Thoracic aorta (tissue), 2 donors: ENCODE results near the gene RBM33. TPM values are rescaled to one million over a fixed set of nuclear protein-coding genes. Genes with fewer than 3 reads are reported as not detected.

Experiments used
- ATAC-seq: fragments of 150-250 bp; one replicate; pipeline ENCODE4 v1.8.0; 2017; ENCODE audit warnings: low read depth; ENCODE audit not compliant: insufficient number of reproducible peaks, low FRiP score
- DNase-seq: peaks from one replicate; pipeline ENCODE4 v3.0.0-alpha.2; 2020; ENCODE audit warnings: low spot score
- H3K27ac ChIP-seq, 2 donors: fragments of 200-600 bp; sonication (generic); 1 replicate in 1 of 2; 2 replicates in 1 of 2; pipeline ENCODE4 v1.5.1; 2016; ENCODE audit warnings: mild to moderate bottlenecking in 2 of 2, moderate library complexity in 2 of 2
- H3K27me3 ChIP-seq: fragments of 200-600 bp; sonication (generic); replicated peaks from 2 replicates; pipeline ENCODE4 v1.6.0; 2016; ENCODE audit warnings: mild to moderate bottlenecking; ENCODE audit not compliant: insufficient read depth
- H3K36me3 ChIP-seq: fragments of 200-600 bp; sonication (generic); one replicate; pipeline ENCODE4 v1.5.1; 2016
- H3K4me1 ChIP-seq, 2 donors: fragments of 200-600 bp; sonication (generic); 1 replicate in 1 of 2; 2 replicates in 1 of 2; pipeline versions ENCODE4 v1.5.1 to v1.6.0; 2016; ENCODE audit warnings: low read depth in 2 of 2, mild to moderate bottlenecking in 1 of 2; ENCODE audit not compliant: control insufficient read depth in 1 of 2
- H3K4me3 ChIP-seq: fragments of 200-600 bp; sonication (generic); 2 replicates; pipeline ENCODE4 v1.5.1; 2016; ENCODE audit warnings: mild to moderate bottlenecking
- H3K9me3 ChIP-seq: fragments of 200-600 bp; sonication (generic); 2 replicates; pipeline ENCODE4 v1.5.1; 2016
- CTCF ChIP-seq: fragments of 200-600 bp; sonication (generic); IDR thresholded peaks from one replicate; pipeline ENCODE4 v1.5.1; 2019; ENCODE audit warnings: antibody characterized with exemption
- total RNA-seq, 2 donors: library from RNA; depleted of rRNA; stranded (reverse); fragments of >200 nt; gene quantifications; one replicate each; pipeline versions ENCODE4 v1.1.0 to v1.2.3, GENCODE V29; 2016

RBM33 gene
- total RNA-seq, 2 donors from 2014 or later: 64.6 to 80.3 TPM

GRCh38 chr7:155702616-155703015 lies 58.2 kb downstream of the RBM33 start:
- H3K36me3 ChIP-seq: peaks cover 26% of the 10 kb centered on the region
- no peaks in the 10 kb centered on the region for H3K27me3 ChIP-seq
- H3K27ac ChIP-seq: no peak overlapping the region
- H3K9me3 ChIP-seq: no peaks in the 10 kb centered on the region
- TF ChIP-seq CTCF: no peak
- ATAC-seq (no peak), DNase-seq (no peak)
- H3K4me1 ChIP-seq: no peaks in the 10 kb centered on the region
- H3K4me3 ChIP-seq: no peak overlapping the region

GRCh38 chr7:155705623-155706360 lies 61.3 kb downstream of the RBM33 start:
- Histone ChIP-seq H3K27ac (no peak overlapping the region), H3K36me3 (peaks cover 37% of the 10 kb centered on the region), H3K4me3 (no peak overlapping the region), H3K4me1 (no peaks in the 10 kb centered on the region), H3K9me3 (no peaks in the 10 kb centered on the region), H3K27me3 (no peaks in the 10 kb centered on the region)
- ATAC-seq (no peak), DNase-seq (no peak)
- no peak for TF ChIP-seq CTCF

DNA sequence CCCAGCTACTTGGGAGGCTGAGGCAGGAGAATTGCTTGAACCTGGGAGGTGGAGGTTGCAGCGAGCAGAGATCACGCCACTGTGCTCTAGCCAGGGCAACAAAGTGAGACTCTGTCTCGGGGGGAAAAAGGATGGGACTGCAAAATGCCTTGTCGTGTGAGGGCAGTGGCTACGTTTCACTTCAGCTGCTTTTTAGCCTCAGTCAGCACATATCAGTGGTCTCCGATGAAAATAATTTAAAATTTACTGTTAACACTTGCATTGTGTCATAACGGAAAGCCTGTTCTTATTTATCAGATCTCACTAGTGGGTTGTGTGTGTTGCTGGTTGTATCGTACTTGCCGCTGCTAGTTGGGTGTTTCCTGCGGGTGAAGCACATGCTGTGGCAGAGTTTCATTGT lies 61.9 kb downstream of the RBM33 start:
- no peaks in the 10 kb centered on the region for H3K27me3 ChIP-seq
- H3K9me3 ChIP-seq: no peaks in the 10 kb centered on the region
- H3K4me1 ChIP-seq: no peaks in the 10 kb centered on the region
- DNase-seq (no peak), ATAC-seq (no peak)
- peaks cover 38% of the 10 kb centered on the region for H3K36me3 ChIP-seq
- H3K4me3 ChIP-seq: no peak overlapping the region
- TF ChIP-seq CTCF: no peak
- H3K27ac ChIP-seq: no peak overlapping the region

- no peak for TF ChIP-seq CTCF
- no peak overlapping the region for H3K4me3 ChIP-seq
- H3K9me3 ChIP-seq: no peaks in the 10 kb centered on the region
- no peaks in the 10 kb centered on the region for H3K4me1 ChIP-seq
- no peaks in the 10 kb centered on the region for H3K27me3 ChIP-seq
- no peak overlapping the region for H3K27ac ChIP-seq
- ATAC-seq (no peak), DNase-seq (no peak)
- peaks cover 31% of the 10 kb centered on the region for H3K36me3 ChIP-seq
Measured at GRCh38 chr7:155709453-155709852, 65.0 kb downstream of the RBM33 start.

- no peak for ATAC-seq
- Histone ChIP-seq H3K9me3 (no peaks in the 10 kb centered on the region), H3K4me3 (no peak overlapping the region), H3K27me3 (no peaks in the 10 kb centered on the region), H3K27ac (no peak overlapping the region), H3K36me3 (peaks cover 31% of the 10 kb centered on the region), H3K4me1 (no peaks in the 10 kb centered on the region)
- DNase-seq: no peak
- no peak for TF ChIP-seq CTCF
Measured at GRCh38 chr7:155710031-155710430, 65.6 kb downstream of the RBM33 start.
